ENCODE results near the gene GABRB2.

DNA sequence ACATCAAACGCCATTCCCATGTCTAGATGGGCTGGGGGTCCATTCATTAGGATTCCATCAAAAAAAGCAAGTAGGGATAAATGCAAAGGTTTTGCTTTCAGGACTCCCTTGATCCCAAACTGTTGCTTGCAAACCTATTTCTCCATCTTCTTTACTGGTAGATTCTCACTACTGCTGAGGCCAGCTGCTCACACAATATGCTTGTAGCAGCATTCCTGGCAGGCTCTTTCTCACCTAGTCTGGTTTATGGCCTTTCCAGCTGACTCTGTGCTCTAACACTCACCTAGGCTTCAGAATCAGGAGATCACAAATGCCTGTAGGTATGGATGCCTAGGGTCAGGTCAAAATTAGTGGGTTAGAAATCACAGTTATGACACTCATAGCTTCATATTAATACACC lies 274.7 kb downstream of the GABRB2 start:
- TF ChIP-seq, protein P1, sequence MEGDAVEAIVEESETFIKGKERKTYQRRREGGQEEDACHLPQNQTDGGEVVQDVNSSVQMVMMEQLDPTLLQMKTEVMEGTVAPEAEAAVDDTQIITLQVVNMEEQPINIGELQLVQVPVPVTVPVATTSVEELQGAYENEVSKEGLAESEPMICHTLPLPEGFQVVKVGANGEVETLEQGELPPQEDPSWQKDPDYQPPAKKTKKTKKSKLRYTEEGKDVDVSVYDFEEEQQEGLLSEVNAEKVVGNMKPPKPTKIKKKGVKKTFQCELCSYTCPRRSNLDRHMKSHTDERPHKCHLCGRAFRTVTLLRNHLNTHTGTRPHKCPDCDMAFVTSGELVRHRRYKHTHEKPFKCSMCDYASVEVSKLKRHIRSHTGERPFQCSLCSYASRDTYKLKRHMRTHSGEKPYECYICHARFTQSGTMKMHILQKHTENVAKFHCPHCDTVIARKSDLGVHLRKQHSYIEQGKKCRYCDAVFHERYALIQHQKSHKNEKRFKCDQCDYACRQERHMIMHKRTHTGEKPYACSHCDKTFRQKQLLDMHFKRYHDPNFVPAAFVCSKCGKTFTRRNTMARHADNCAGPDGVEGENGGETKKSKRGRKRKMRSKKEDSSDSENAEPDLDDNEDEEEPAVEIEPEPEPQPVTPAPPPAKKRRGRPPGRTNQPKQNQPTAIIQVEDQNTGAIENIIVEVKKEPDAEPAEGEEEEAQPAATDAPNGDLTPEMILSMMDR (conservative IDR thresholded peaks at IDR 0.05; ENCODE audit: low read depth in 2 of 2): no peak
- TF ChIP-seq CREB1 (CRISPR knock-in tag; IDR thresholded peaks at IDR 0.05; ENCODE audit: low read depth): no peak
- TF ChIP-seq EZH2 (IDR thresholded peaks at IDR 0.05; ENCODE audit: low read depth, unreplicated experiment): no peak
- TF ChIP-seq POLR2AphosphoS5 (IDR thresholded peaks at IDR 0.05; ENCODE audit: low read depth): no peak
- TF ChIP-seq JUNB (IDR thresholded peaks at IDR 0.05; ENCODE audit: unreplicated experiment): no peak
- TF ChIP-seq ZNF114 (CRISPR knock-in tag; IDR thresholded peaks at IDR 0.05): no peak
- TF ChIP-seq, protein P2, sequence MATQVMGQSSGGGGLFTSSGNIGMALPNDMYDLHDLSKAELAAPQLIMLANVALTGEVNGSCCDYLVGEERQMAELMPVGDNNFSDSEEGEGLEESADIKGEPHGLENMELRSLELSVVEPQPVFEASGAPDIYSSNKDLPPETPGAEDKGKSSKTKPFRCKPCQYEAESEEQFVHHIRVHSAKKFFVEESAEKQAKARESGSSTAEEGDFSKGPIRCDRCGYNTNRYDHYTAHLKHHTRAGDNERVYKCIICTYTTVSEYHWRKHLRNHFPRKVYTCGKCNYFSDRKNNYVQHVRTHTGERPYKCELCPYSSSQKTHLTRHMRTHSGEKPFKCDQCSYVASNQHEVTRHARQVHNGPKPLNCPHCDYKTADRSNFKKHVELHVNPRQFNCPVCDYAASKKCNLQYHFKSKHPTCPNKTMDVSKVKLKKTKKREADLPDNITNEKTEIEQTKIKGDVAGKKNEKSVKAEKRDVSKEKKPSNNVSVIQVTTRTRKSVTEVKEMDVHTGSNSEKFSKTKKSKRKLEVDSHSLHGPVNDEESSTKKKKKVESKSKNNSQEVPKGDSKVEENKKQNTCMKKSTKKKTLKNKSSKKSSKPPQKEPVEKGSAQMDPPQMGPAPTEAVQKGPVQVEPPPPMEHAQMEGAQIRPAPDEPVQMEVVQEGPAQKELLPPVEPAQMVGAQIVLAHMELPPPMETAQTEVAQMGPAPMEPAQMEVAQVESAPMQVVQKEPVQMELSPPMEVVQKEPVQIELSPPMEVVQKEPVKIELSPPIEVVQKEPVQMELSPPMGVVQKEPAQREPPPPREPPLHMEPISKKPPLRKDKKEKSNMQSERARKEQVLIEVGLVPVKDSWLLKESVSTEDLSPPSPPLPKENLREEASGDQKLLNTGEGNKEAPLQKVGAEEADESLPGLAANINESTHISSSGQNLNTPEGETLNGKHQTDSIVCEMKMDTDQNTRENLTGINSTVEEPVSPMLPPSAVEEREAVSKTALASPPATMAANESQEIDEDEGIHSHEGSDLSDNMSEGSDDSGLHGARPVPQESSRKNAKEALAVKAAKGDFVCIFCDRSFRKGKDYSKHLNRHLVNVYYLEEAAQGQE (IDR thresholded peaks at IDR 0.05; ENCODE audit: unreplicated experiment): no peak
- no peak for TF ChIP-seq NANOG (IDR thresholded peaks at IDR 0.05; ENCODE audit: borderline replicate concordance)
- no peak for TF ChIP-seq EZH2phosphoT487 (IDR thresholded peaks at IDR 0.05; ENCODE audit: unreplicated experiment)
- TF ChIP-seq, protein P3, sequence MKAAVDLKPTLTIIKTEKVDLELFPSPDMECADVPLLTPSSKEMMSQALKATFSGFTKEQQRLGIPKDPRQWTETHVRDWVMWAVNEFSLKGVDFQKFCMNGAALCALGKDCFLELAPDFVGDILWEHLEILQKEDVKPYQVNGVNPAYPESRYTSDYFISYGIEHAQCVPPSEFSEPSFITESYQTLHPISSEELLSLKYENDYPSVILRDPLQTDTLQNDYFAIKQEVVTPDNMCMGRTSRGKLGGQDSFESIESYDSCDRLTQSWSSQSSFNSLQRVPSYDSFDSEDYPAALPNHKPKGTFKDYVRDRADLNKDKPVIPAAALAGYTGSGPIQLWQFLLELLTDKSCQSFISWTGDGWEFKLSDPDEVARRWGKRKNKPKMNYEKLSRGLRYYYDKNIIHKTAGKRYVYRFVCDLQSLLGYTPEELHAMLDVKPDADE (IDR thresholded peaks at IDR 0.05): no peak

Data from GM23338 (cell line).